D721Med (cell line): Measurements from ENCODE around the gene MAPKAP1.

Experiments
- DNase-seq: peaks from one replicate; pipeline ENCODE4 v3.0.0; 2011; ENCODE audit warnings: low spot score; ENCODE audit not compliant: insufficient read length
- FAIRE-seq: peaks from 2 replicates; lab custom pipeline; 2011; peaks lifted over from hg19 to GRCh38; lab: Jason Lieb, UNC
- CTCF ChIP-seq: IDR thresholded peaks from 2 replicates; pipeline ENCODE4 v1.5.1; 2012; ENCODE audit warnings: mild to moderate bottlenecking, control low read depth; ENCODE audit not compliant: insufficient read depth; ENCODE audit errors: missing control alignments

MAPKAP1 gene

DNA sequence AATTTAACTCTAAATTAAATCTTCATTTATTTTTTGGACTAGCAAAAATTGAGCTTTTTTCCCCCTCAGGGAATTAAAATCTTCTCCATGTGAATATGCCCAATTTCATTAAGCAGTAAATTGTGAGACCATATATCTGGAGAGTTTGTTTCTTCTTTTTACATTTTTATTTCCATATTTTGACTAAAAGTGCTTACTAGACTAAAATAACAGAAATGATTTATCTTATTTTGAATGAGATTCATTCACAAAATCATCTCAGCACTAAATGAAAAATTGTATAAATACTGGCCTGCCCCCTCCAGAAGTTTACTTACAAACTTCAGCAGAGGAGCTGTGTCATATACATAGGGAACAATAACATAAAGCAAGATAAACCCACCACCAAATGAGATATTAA is 26.6 kb downstream of the MAPKAP1 start:
- no peak for TF ChIP-seq CTCF
- FAIRE-seq: no peak
- DNase-seq: no peak

- no peak for TF ChIP-seq CTCF
- DNase-seq: no peak
- FAIRE-seq: no peak
Measured at GRCh38 chr9:125679597-125680189, 27.3 kb downstream of the MAPKAP1 start.

DNA sequence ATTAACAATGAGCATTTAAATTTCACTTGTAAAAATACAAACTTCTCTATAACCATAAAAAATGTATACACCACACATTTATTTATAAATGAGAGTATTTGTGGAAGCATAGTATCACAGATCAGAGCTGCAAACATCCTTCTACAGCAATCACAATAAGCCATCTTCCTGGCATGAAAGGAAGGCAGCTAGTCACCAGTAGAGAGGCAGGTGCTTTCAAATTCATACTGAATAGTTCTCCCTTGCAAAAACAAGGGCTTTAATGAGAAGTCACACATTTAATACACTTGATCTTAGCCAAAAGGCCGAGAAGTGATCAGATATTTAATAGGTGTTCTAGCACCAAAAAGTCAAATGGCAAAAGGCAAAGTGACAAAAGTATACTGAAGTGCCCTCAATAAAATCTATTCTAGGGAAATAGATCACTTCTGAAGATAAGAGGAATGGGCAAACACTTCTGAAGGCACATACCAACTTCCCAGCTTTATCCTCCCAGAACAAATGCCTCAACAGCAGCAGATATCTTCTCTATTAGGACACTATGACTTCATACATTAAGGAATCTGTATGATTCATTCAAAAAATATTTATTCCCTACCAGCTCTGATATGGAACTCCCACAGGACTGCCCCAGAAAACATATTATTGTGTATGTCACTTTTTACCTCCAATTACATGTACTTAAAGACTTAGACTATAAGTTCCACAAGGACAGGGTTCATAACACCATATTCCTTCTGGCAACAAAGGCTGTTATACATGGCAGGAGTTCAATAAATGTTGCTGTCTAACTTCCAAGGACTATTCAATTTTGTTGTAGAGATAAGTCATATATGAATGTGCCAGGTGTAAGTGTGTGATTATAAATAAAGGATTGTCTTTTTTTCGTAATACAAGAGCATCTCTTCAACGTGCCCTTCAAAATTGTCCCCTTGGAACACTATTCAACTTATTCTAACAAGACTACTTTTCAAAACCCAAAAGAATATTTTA is 31.7 kb downstream of the MAPKAP1 start:
- FAIRE-seq (peak; percentile 21), DNase-seq (no peak)
- no peak for TF ChIP-seq CTCF

DNA sequence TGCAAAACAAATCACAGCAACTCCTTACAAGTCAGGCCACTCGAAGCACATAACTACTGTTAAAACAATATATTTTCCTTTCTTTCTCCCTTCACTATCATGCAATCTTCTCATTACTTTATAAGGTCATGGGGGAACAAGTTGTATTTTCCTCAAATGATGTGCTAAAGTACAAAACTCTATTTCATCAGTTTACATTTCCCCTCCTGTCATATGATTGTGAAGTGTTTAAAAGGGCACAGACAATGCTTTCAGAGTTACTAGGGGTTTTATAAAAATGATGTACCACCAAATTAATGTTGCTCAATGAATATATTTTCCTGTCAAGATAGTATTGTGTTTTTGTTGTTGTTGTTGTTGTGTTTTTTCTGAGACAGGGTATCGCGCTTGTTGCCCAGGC is 34.1 kb downstream of the MAPKAP1 start:
- DNase-seq (no peak), FAIRE-seq (no peak)
- no peak for TF ChIP-seq CTCF

- TF ChIP-seq CTCF: no peak
- no peak for DNase-seq
- no peak for FAIRE-seq
Measured at GRCh38 chr9:125663127-125663526, 43.9 kb downstream of the MAPKAP1 start.

DNA sequence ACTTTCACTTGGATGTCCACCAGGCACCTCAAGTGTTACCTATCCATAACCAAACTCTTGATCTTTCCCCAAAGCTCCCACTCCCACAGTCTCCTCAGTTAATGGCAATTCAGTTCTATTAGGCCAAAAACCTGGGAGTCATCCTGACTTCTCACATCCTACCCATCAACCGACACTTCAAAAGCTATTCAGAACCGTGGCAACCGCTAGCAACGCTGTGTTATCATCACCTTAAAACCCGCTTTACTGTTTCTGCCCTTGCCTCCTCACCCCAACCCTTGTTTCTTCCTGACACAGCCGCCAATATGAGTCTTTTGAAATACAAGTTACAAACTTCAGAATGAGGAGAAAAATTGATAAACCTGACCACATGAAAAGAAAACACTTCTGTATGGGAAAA is 46.5 kb downstream of the MAPKAP1 start:
- FAIRE-seq: no peak
- no peak for TF ChIP-seq CTCF
- no peak for DNase-seq

GRCh38 chr9:125659954-125660353 is 47.1 kb downstream of the MAPKAP1 start:
- DNase-seq: no peak
- no peak for TF ChIP-seq CTCF
- no peak for FAIRE-seq
